HG03064 (cell line): ENCODE data around the gene TMSB15B.
"Not testable (repeated sequence)": the region's sequence is repeated elsewhere in the genome, so short reads cannot be mapped to it uniquely, and the experiment has no call there.

ENCODE experiments used
- ATAC-seq: cut with Tn5 transposase; IDR thresholded peaks from one replicate; pipeline ENCODE4 v1.9.1; 2021; ENCODE audit warnings: low read depth; ENCODE audit not compliant: unreplicated experiment

Gene TMSB15B

GRCh38 chrX:104015576-104015975 lies 53.1 kb downstream of the TMSB15B start:
- not testable (repeated sequence) for ATAC-seq
